Testis (tissue), 2 donors: ENCODE results near the gene GNAS.

ENCODE experiments used
- POLR2A ChIP-seq: fragments of 450-650 bp; IDR thresholded peaks from one replicate; pipeline ENCODE4 v1.6.1; 2017; ENCODE audit warnings: antibody characterized with exemption, mild to moderate bottlenecking, moderate library complexity
- TF ChIP-seq, protein P1 (sequence below), 3 experiments: fragments of 450-650 bp in 2 of 3; fragments of 200-600 bp in 1 of 3; sonication (generic) in 1 of 3; IDR thresholded peaks; one replicate each; pipeline ENCODE4 v1.5.1; 2016 to 2019; ENCODE audit warnings: antibody characterized with exemption in 3 of 3, mild to moderate bottlenecking in 2 of 3, moderate library complexity in 1 of 3

DNA sequence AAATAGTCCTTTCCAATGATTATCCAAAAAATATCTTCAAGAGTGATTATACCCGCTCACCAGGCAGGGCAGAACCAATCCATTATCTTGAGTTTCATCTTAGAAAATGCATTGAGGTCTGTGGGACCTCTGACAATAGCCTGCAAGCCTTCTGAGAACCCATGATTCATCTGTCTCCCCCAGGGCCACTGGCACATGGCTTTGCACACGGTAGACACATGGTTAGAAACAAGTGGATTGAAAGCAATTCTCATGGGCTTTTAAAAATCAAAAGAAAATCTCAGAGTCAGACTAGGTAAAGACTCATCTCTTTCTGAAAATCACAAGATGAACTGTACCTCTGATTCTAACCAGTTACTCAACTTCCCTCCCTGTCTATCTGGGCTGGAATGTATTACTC is 17.3 kb upstream of the GNAS start:
- no peak for TF ChIP-seq POLR2A
- TF ChIP-seq, protein P1, sequence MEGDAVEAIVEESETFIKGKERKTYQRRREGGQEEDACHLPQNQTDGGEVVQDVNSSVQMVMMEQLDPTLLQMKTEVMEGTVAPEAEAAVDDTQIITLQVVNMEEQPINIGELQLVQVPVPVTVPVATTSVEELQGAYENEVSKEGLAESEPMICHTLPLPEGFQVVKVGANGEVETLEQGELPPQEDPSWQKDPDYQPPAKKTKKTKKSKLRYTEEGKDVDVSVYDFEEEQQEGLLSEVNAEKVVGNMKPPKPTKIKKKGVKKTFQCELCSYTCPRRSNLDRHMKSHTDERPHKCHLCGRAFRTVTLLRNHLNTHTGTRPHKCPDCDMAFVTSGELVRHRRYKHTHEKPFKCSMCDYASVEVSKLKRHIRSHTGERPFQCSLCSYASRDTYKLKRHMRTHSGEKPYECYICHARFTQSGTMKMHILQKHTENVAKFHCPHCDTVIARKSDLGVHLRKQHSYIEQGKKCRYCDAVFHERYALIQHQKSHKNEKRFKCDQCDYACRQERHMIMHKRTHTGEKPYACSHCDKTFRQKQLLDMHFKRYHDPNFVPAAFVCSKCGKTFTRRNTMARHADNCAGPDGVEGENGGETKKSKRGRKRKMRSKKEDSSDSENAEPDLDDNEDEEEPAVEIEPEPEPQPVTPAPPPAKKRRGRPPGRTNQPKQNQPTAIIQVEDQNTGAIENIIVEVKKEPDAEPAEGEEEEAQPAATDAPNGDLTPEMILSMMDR (IDR thresholded peaks at IDR 0.05), result no peak
